GM18520 (cell line): ENCODE results near the gene TLX2.

ENCODE experiments used
- ATAC-seq: cut with Tn5 transposase; IDR thresholded peaks from one replicate; pipeline ENCODE4 v1.9.1; 2021; ENCODE audit not compliant: unreplicated experiment

TLX2 gene

DNA sequence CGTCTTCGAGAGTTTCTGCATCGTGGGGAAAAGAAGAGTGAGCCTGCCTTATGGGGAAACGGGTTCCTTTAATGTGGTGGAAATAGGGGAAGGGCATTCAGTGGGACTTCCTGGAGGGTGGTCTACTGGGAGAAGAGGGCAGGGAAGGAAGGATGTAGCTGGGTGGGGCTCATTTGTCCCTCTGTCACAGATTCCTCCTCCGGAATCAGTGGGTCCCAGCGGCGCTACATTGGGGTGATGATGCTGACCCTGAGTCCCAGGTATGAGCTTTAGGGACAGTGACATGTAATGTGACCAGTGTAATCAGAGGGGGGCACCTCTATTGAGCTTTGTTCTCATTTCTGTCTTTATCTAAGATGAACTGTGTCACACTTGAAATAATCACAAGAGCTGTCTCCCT is 17.4 kb downstream of the TLX2 start:
- no peak for ATAC-seq

DNA sequence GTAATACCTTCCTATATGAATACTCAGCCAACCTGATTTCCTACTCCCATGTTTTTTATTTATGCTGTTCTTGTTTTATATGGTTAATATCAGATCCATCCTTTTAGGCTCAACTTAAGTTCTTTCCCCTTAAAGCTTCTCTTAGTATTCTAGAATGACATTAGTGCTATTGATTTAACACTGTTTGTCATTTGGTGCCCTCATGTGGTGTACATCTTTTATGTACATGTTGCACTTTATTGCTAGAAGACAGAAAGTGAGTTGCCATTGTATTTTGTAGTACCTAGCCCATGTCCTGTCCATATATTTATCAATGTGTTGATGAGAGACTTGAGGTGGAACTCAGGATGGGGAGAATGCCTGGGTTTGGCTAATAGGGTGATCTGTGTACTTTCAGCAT is 18.0 kb downstream of the TLX2 start:
- no peak for ATAC-seq

DNA sequence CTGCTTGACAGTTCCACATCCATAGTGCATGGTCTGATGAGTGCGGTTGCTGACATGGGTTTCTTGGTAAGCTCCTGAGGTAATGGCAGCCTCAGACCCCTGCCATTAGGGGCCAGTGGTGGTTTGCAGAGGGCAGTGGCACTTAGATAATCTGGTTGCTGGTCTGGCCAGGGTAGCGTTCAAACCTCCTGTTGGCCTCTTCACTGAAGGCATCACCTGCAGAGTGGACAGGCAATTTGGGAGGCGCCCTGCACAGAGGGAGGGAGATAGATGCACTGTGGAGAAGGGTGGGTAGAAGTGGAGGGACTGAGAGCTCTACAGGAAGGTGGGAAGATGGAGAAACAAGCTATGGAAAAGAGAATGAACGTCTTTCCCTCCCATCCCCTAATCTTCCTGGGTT is 19.2 kb downstream of the TLX2 start:
- ATAC-seq: no peak

DNA sequence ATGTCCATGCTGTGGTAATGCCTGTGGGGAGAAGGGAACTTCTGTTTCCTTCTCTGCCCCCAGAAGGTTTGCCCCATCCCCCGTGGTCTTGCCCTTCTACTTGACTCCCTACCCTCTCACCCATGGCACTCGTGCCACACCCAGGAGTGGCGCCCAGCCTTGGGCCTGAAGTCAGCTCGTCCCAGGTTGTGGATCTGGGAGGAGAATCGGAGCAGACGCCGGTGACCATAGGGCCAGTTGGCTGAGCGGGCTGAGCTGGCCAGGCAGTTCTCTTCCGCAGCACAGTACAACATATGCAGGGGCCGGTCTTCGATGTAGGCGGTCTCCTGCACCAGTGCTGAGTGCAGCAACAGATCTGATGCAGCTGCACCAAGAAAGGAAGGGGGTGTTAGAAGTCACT is 20.2 kb downstream of the TLX2 start:
- ATAC-seq: no peak

DNA sequence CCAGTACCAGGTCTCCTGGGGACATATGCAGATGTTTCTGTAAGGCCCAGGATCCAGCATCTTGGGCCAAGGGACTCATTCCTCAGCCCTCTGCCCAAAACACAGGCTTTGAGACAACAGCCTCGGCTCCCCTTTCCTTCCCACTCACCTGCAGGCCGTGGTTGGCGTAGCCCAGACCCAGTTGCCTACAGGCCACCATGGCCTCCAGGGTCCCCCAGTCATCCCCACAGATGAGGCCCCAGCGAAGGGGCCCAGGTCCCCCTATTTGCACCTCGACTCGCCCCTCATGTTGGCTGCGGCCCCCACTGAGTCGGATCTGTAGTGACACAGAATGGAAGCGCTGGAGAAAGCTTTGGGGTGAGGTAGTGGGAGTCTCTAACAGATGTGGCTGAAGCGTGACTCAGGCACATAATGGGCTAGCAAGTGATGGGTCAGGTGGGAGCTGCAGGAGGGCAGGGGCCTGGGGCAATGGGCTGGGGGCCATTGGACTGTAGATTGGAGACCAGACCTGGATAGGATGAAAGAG is 21.3 kb downstream of the TLX2 start:
- no peak for ATAC-seq

DNA sequence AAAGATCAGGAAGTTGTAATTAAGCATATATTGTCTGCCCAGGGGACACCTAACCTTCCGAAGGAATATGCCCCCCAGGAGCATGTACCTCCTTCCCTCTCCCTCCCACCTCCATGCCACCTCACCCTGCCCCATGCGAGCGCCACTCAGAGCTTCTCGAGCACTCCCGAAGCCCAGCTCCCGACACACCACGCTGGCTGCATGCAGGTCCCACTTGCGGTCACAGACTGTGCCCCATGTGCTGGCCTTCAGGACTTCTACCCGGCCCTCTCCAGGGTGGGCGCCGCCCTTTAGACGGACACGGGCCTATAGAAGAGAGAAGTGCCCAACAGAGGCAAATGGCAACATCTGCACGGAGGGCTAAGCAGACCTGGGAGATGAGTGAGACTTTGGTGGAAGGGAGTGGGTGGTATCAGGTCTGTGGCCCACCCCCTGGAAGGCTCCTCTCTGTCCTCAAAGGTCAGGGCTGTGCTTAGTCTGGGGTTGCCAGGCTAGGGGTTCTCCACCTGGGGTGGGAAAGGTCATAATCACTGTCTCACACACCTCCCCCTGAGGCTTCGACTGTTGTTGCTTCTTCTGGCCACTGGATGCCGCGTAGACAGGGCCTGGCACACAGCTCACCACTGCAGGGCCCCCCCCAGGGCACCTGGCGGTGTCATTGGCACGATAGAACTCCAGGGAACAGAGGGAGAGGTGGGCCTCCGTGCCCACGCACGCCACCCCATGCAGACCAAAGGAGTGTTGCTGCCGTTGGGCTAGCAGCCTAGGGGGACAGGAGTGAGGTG is 22.1 kb downstream of the TLX2 start:
- no peak for ATAC-seq

DNA sequence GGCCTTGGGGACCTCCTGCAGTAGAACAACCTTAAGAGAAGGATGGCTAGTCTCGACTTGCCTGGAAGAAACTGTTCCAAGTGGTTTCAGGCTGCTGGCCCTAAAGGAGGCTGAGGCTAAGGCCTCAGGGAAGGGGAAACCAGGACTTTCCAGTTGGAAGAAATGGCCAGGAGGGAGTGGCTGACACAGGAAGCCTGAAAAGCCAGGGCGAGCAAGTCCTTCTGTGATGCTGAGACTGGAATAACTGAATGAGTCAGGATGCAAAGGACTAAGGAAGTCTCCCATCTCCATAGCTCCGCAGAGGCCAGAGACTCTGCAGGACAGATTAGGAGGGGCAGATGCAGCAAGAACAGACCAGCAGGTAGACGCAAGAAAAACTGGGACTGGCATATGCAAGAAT is 22.9 kb downstream of the TLX2 start:
- no peak for ATAC-seq

DNA sequence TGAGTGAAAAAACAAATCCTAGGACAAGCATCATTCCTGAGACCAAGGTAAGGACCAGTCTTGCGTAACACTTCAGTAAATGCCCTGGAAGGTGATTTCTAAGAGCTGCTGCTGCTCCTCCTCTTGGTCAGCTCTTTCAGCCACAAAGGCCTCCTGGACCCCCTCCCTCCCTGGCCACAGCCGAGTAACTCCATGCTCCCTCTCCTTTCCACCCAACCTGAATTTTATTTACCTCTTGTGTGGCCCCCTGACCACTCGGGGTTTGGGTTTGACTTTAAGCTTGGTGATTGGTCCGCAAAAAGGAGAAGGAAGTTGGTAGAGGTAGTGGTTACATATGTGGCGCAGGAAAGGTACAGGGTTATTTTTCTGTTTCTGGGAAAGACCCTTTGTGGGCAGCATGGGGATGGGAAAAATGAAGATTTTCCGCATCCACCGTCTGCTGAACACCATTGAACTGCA is 24.7 kb downstream of the TLX2 start:
- no peak for ATAC-seq

DNA sequence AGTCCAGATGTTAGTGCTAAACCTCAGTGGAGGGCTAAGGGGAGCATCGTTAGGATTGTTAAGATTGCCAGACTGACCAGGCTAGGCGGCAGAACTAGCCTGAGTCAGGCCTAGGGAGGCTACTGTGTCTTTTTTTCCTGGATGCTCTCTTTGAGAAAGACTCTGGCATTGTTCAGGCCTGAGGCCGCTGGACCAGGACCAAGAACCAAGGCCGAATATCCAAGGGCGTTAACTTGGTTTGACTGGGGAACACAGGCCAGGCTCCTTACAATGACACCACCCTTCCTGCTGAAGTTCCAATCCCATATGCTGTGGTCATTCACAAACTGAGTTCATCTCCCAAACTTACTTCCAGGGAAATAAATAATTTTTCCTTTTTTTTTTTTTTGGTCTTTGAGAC is 26.0 kb downstream of the TLX2 start:
- ATAC-seq: no peak

DNA sequence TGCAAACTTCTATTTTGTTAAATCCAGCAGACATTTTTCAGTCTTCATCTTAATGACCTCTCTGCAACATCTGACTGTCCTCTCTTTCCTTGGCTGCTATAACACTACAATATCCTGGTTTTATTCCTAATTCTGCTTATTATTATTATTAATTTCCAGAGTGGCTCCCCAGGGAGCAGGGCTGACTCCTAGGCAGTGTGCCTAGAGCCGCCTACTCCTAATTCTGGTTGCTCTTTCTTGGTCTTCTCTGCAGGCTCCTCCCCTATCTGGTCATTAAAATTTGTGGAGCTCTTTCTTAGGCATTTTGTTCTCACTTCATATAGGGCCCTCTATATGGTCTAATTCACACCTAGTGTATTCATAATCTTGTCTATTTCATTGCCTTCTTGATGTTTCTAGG is 28.7 kb downstream of the TLX2 start:
- ATAC-seq: no peak

DNA sequence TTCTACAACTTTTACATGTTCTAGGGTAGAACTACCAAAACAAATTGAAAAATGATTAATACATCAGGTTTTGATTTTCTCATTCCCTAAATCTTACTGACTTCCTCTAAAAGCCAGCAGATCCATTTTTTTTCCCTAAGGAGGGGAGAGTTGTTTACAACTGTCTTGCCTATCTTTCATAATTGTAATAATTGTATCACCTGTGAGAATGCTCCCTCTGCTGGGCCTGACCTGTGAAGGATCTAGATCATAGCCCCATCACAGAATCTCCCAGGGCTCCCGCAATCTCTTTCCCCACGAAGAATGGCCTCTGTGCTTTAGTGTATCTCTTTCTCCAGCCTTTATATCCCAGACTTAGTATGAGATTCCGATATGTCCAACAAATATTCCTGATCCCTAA is 30.4 kb downstream of the TLX2 start:
- ATAC-seq: no peak

DNA sequence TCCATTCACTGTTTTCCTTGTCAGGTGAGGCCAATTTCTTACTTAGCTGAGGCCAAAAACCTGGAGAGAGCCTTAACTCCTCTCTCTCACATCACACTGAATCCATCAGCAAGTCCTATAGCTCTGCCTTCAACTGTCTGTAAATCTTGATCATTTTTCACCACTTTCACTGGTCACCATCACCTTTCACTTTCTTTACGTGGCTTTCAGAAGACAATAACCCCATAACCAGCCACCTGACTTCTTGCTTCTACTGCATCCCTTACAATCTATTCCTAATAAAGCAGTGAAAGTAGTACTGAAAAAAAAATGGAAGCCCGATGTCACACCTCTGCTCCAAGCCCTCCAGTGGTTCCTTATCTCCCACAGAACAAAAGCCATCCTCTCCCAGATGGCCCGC is 31.8 kb downstream of the TLX2 start:
- no peak for ATAC-seq

DNA sequence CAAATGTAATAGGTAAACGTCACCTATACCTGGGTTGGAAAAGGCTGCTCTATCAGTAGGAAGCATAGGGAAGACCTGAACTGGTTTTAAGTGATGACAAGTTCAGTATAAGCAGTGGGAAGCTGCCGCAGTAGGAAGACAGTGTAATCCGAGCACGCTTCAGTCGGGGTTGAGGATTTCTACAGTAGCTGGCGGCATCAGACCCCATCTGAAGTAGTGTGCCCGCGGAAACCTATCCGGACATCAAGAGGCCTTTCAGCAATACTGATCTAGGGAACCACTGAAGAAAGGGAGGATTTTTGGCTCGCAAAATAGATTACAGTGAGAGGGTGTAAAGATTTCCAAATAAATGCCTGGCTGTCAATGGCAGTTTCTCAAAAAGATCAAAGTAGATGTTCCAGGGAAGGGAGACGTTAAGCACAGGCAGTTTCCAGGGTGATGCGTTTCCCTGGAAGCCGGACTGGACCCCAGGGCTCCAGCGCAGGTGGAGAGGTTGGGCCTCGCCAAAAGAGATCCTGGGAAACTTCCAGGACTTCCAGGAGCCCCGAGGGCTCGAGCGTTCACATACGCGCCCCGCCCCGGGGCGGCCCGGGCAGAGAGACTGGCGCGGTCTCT is 34.1 kb downstream of the TLX2 start:
- ATAC-seq: no peak

DNA sequence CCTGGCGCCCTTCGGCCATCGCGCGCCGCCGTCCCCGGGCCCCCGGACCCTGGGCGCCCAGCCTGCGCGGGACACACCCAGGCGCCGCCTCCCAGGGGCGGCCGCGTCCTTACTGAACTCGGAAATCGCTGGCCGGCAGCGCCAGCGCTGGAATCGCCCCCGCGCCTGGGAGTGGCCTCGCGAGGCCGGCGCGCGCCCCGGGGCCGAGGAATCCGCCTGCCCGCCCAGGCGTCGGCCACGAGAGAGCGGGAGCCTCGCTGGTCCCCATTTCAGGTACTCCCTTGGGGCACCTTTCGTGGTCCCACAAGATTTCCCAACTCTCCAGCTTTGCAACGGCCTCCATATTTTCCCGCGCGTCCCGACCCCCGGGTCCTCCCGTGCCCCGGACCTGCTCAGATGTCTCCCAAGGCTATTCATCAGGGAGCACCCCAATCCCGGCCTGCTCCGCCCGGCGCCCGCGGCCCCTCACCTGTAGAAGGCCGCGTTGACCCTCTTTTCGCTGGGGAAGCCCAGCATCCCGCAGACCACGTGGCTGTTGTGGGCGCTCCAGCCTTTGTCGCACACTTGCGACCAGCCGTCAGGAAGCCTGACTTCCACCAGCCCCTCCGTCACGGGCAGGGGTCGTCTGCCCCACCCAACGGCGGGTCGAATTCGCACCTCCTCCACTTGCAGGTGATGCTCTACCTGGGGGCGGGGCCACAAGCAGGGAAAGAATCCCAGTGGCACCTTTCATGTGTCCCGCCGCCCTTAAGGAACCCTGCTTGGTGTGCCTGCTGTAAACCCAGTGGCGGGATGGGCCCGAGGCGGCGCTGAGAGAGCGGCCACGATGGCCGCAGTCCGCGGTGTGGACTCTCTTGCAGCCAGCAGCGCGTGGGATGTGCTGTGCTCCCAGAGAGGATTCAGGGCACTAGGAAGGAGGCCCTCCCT is 34.9 kb downstream of the TLX2 start:
- no peak for ATAC-seq

DNA sequence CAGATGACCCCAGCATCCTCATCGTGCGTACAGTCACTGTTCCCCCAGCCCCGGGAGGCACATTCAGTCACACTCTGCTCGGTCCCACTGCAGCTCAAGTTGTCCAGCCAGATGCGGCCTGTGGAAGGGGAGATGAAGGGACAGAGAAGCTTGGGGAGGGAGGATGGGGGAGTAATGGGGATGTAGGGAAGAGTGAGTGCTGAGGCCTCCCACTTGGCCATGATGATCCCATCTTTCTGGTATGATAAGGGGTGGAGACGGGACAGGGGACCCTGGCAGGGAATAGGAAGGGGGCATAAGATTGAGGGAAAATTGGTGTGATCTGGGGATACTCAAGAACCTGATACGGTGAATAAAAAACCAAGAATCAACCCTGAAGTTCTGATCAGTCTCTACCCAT is 36.0 kb downstream of the TLX2 start:
- ATAC-seq: no peak

DNA sequence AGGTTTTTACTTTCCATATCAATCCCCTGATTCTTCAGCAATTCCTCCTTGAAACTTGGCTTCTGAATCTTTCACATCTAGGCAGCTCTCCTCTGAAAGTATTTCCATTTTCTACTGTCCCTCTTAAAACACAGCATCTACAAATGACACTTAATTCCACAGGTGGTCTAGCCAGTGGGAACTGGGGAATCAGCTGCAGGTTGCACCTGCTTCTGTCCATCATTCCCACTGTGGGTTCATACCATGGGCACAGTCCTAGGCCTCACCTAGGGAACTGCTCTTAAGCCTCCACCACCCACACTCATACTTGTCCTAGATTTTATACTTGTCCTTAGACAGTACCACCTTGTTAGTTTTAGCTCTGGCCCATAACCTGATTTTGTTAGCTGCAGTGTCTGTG is 37.3 kb downstream of the TLX2 start:
- no peak for ATAC-seq

DNA sequence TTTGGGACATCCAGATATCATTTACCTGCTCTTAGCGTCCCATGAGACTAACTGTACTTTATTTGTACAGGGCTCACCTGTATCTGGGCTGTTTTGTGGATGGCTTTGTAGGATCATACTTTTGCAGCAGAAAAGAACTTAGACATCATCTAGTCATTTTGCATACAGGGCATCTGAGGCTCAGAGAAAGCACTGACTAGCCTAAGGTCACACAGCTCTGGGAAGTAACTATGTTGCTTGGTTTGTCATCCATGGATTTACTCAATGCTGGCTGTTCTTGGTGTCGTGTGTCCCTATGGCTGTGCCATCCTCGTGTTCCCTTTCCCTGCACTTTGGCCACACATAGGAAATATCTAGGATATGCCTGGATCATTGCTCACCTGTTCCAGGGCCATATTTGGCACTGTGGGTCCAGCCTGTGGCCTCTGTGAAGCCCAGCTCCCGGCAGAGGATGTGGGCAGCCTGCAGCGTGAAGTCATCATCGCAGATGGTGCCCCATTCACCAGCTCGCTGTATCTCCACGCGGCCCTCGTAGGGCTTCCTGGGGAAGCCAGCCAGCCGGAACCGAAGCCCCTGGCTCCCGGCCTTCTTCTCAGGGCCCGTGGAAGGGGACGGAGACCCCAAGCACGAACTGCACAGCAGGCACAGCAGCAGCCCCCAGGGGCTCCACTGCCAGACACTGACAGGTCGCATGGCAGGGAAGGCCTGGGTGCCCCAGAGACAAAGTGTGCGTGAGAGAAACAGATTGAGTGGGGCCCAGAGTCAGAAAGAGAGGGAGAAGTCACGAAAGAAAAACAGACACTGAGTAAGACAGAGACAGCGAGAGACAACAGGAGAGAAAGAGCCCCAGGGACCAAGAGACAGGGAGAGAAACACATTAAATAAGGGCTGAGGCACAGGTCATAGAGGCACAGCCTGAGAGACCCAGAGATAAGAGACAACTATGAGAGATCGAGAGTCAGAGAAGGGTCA is 38.0 kb downstream of the TLX2 start:
- no peak for ATAC-seq

DNA sequence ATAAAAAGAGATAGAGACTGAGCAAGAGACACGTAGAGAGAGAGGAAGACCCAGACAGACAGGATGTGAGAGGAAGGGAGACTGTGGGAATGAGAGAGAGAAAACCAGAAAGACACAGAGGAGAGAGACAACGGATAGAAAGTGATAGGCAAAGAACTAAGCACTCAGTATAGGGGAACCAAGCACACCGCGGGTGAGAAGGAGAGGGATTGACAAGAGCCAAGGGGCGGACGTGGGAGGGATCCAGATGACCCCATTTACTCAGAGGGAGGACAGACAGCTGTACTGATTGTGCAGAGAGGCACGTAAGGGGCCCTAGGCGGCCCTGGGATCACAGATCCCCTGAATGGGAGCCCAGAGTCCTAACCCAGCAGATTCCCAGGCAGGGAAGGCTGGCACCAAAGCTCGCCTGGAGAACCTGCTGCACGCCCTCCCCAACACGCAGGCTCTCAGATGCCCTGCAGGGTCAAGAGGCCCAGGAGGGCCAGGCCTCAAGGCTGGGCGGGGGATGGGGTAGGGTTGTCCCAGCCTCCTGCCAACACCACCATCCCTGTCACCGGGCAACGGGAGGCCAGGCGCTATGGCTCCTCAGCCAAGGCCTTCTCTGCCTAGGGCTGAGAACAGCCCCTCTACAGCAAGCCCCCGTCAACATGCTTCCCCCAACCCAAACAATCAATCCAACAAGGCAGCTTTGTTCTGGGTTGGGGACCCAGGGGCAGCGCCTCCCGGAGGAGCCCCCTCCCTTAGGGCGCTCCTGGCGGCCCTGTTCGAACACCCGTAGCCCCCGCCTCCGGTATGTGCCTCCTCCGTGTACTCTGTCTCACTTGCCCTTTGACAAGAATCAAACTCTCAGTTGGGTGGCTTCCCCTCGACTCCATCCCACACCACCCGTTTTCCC is 38.9 kb downstream of the TLX2 start:
- no peak for ATAC-seq
